ENCODE measurements around the gene TDRD12.
"Not testable (repeated sequence)": the region's sequence is repeated elsewhere in the genome, so short reads cannot be mapped to it uniquely, and the experiment has no call there.

GRCh38 chr19:32745594-32746251 lies 26.2 kb downstream of the TDRD12 start:
- not testable (repeated sequence) for TF ChIP-seq CTCF, POLR2A (IDR thresholded peaks at IDR 0.05)
